Testis (tissue), 3 donors: ENCODE measurements around the gene RGL3. TPM values are rescaled to one million over a fixed set of nuclear protein-coding genes. Genes with fewer than 3 reads are reported as not detected.

ENCODE experiments used
- DNase-seq: peaks from one replicate; pipeline ENCODE4 v3.0.0-alpha.2; 2019
- H3K27ac ChIP-seq, 2 donors: fragments of 200-600 bp; sonication (generic); one replicate each; pipeline ENCODE4 v1.5.1; 2019
- H3K27me3 ChIP-seq: fragments of 200-600 bp; sonication (generic); one replicate; pipeline ENCODE4 v1.5.1; 2019
- H3K36me3 ChIP-seq: fragments of 200-600 bp; sonication (generic); one replicate; pipeline ENCODE4 v1.5.1; 2017; ENCODE audit warnings: low read depth; ENCODE audit errors: missing control alignments
- H3K4me1 ChIP-seq: fragments of 200-600 bp; sonication (generic); one replicate; pipeline ENCODE4 v1.5.1; 2019
- H3K4me3 ChIP-seq, 2 donors: fragments of 200-600 bp; sonication (generic); one replicate each; pipeline ENCODE4 v1.5.1; 2017 to 2019
- H3K9me3 ChIP-seq: fragments of 200-600 bp; sonication (generic); one replicate; pipeline ENCODE4 v1.5.1; 2017
- CTCF ChIP-seq, 3 experiments: fragments of 450-650 bp in 2 of 3; fragments of 200-600 bp in 1 of 3; sonication (generic) in 1 of 3; IDR thresholded peaks; one replicate each; pipeline ENCODE4 v1.5.1; 2016 to 2019; ENCODE audit warnings: antibody characterized with exemption in 3 of 3, mild to moderate bottlenecking in 2 of 3, moderate library complexity in 1 of 3
- POLR2A ChIP-seq: fragments of 450-650 bp; IDR thresholded peaks from one replicate; pipeline ENCODE4 v1.6.1; 2017; ENCODE audit warnings: antibody characterized with exemption, mild to moderate bottlenecking, moderate library complexity
- WGBS, 2 donors: methylation state at CpG; one replicate each; pipeline ENCODE4 v1.1.5; 2018; 5-methylcytosine and 5-hydroxymethylcytosine counted together
- intact Hi-C: fragments of 100-400 bp; cut with DNase I; formaldehyde crosslinking; loops from one replicate; pipeline ENCODE4 v1.15.1; 2023; ENCODE audit warnings: low total_unique reads
- polyA plus RNA-seq: library from polyadenylated mRNA; stranded (reverse); fragments of 350-450 nt; fragmentation: Illumina TruSeq; extraction: RNeasy Lipid Tissue Mini Kit (QIAGEN cat#74804); gene quantifications from one replicate; pipeline ENCODE4 v1.2.3, GENCODE V29; 2014; ENCODE audit warnings: low read depth, low replicate concordance; ENCODE audit not compliant: insufficient read depth
- total RNA-seq, 2 donors: library from RNA; depleted of rRNA; stranded (reverse); fragments of >200 nt; gene quantifications; one replicate each; pipeline ENCODE4 v1.2.3, GENCODE V29; 2016

Gene RGL3
- total and polyA plus RNA-seq, 3 donors from 2014 or later = 3.1 to 5.5 (median 3.6) TPM

DNA sequence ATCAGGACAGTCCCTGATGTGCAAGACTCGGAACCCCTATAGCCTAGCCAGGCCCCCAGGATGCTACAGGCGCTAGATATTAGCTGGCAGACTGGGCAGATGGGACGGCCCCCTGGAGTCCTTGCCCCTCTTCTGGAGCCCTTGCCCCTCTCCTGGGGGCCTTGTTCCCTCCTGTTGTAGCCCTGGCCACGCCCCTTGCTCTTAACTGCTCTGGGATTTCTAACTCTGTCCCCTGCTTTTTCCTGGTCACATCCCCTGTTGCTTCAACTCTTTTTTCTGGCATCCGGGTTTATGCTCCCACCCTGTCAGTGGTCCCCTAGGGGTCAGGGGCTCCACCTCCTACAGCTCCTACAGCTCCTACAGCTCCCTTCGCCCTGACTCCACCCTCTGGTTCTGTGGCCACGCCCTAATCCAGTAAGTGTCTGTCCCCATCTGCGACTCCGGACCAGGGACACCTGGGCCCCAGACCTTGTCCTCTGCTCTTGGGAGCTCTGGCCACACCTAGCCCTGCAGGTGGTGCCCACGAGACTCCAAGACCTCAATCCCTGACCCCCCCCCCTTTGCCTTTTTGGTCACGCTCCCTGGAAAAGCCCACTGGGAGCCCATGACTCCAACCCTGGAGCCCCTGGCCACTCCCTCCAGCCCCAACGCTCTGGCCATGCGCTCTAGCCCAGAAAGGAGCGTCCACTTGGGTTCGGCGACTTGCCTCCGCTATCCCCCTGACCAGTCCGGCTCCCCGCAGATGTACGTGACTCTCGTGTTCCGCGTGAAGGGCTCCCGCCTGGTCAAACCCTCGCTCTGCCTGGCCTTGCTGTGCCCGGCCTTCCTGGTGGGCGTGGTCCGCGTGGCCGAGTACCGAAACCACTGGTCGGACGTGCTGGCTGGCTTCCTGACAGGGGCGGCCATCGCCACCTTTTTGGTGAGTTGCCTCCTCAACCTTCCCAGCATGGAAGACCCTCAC lies 57.1 kb downstream of the RGL3 start:
- Histone ChIP-seq H3K36me3 (no peaks in the 10 kb centered on the region), H3K9me3 (no peaks in the 10 kb centered on the region), H3K27me3 (no peaks in the 10 kb centered on the region), H3K4me1 (no peaks in the 10 kb centered on the region), H3K27ac (no peak overlapping the region), H3K4me3 (no peak overlapping the region)
- DNase-seq = no peak
- TF ChIP-seq POLR2A (no peak), CTCF (IDR thresholded peaks at IDR 0.05) (no peak)
- 65 to 80% methylated on average over 34 to 35 of the region's 35 CpGs for WGBS, 2 donors
- intact Hi-C loops = no loop called here

DNA sequence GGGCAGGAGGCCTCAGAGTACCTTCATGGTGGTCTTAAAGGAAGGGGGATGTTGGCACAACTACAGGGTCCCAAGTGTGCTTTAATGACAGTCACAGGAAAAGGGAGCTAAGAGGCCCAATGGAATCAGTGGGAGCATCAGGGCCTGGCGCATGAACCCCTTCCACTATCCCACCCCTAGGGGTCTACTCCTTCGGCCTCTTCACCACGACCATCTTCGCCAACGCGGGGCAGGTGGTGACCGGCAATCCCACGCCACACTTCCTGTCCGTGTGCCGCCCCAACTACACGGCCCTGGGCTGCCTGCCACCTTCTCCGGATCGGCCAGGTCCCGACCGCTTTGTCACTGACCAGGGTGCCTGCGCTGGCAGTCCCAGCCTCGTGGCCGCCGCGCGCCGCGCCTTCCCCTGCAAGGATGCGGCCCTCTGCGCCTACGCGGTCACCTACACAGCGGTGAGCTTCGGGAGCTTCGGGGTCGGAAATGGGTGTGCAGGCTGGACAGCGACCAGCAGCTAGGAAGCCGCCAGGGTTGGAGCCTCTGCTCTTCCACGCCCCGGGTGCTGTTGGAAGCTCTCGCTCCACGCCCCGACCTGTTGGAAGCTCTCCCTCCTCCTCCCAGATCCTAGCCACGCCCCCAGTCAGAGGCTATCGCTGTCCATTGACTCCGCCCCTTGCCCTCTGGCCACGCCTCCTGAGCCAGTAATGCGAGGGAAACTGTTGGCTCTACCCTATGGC lies 57.9 kb downstream of the RGL3 start:
- WGBS, 2 donors = 57% methylated on average over 9 to 41 of the region's 43 CpGs

DNA sequence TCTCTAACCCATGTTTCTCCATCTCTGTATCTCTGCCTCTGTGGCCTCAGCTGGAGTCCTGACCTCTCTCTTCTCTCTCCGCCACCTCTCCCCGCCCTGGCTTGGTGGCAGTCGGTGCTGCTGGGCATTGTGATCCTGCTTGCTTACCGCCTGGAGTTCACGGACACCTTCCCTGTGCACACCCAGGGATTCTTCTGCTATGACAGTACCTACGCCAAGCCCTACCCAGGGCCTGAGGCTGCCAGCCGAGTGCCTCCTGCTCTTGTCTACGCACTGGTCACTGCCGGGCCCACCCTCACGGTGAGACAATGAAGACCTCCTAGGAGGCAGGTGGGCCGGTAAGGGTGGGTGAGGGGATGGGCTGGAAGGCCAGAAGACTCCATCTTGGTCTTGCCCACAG lies 59.7 kb downstream of the RGL3 start:
- TF ChIP-seq POLR2A (no peak), CTCF (IDR thresholded peaks at IDR 0.05) (no peak)
- H3K27ac ChIP-seq = no peak overlapping the region
- no peaks in the 10 kb centered on the region for H3K27me3 ChIP-seq
- no peak overlapping the region for H3K4me3 ChIP-seq
- WGBS, 2 donors = 90 to 92% methylated on average over 11 of the region's 11 CpGs
- DNase-seq = no peak
- H3K4me1 ChIP-seq = peaks cover 7% of the 10 kb centered on the region
- no peaks in the 10 kb centered on the region for H3K9me3 ChIP-seq
- H3K36me3 ChIP-seq = no peaks in the 10 kb centered on the region
- intact Hi-C loops = no loop called here

More for the DNA sequence above, 57.9 kb downstream of the RGL3 start:
- no peak for TF ChIP-seq CTCF (IDR thresholded peaks at IDR 0.05)
- no peak for TF ChIP-seq POLR2A
- no peak overlapping the region for H3K27ac ChIP-seq
- H3K9me3 ChIP-seq = no peaks in the 10 kb centered on the region
- no peak overlapping the region for H3K4me3 ChIP-seq
- H3K36me3 ChIP-seq = no peaks in the 10 kb centered on the region
- intact Hi-C loops = no loop called here
- peak; percentile 69 for DNase-seq
- no peaks in the 10 kb centered on the region for H3K27me3 ChIP-seq
- peaks cover under 1% of the 10 kb centered on the region for H3K4me1 ChIP-seq

GRCh38 chr19:11356676-11357550 lies 62.2 kb downstream of the RGL3 start:
- Histone ChIP-seq H3K27me3 (no peaks in the 10 kb centered on the region), H3K9me3 (no peaks in the 10 kb centered on the region), H3K36me3 (no peaks in the 10 kb centered on the region), H3K4me1 (peaks cover 7% of the 10 kb centered on the region), H3K4me3 (no peak overlapping the region), H3K27ac (no peak overlapping the region)
- no peak for DNase-seq
- WGBS, 2 donors = 82 to 86% methylated on average over 9 to 11 of the region's 11 CpGs
- intact Hi-C loops = no loop called here
- TF ChIP-seq POLR2A (no peak), CTCF (IDR thresholded peaks at IDR 0.05) (no peak)
